GM19463 (cell line): ENCODE data around the gene NTRK3.

Experiments
- ATAC-seq: cut with Tn5 transposase; IDR thresholded peaks from one replicate; pipeline ENCODE4 v1.9.1; 2021; ENCODE audit warnings: mild to moderate bottlenecking, moderate library complexity; ENCODE audit not compliant: unreplicated experiment

Gene NTRK3

DNA sequence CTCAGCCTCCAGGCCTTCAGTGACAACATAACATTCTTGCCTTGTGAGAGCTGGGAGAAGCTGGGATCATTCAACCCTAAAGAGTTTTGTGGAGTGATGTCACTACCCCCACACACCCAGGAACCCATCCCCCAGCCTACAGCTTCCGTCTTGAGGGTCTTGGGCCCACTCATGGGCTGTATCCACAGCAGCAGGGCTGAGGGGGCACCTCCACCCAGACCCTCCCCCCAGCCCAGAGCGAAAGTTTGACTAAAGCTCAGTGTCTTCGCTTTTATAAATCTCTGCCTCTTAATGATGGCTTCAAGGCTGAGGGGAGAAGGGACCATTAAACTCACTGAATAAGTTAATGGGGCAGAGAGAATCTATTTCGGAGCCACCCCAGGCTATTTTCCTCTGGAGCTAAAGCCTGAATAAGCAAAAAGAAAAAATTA, 23.8 kb downstream of the NTRK3 start:
- ATAC-seq, result no peak

DNA sequence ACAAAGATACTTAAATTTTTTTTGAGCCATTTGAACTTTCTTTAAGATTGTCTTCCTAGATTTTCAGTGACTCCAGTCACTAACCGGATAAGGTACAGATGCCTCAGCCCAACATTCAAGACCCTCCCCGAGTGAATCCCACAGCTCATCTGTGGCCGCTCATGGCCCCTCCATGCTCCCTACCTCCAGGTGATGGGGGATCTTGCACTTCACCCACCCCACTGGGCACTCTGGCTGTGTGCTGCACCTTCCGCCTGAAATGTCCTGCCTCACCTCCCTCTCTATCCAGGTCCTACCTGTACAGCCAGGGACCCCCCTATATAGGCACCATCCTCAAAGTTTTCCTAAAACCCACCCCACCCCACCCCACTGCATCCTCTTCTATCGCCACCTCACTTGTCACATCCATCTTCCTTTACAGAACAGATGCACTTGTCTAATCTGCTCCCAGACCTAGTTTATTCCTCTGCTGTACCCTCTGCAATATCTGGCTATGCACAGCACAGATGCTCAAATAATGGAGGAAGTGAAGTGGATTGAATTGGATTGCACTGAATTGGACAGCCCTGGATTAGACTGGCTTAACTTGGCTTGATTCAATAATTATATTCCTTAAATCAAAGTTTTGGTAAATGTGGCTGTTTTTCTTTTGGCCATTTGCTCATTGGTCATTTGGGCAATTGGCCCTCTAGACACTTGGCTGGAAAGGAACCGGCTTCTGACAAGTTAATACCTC, 24.5 kb downstream of the NTRK3 start:
- no peak for ATAC-seq

DNA sequence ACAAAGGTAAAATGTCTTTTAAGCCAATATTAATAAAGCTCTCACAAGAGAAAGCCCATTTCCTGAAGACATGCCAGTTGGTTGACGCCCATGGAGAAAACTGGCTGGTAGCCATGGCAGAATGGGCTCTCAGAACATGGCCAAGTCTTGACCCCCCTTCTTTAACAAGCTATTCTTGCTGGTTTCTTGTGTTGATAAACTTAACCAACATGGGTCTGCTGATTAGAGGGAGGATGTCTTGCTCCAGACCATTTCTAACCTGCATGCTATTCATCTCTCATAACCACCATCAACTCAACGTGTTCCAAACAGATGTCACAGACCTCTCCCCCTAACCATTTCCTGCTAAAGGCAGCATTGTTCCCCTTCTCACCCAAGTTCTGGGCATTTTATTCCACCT, 25.7 kb downstream of the NTRK3 start:
- ATAC-seq, result no peak

DNA sequence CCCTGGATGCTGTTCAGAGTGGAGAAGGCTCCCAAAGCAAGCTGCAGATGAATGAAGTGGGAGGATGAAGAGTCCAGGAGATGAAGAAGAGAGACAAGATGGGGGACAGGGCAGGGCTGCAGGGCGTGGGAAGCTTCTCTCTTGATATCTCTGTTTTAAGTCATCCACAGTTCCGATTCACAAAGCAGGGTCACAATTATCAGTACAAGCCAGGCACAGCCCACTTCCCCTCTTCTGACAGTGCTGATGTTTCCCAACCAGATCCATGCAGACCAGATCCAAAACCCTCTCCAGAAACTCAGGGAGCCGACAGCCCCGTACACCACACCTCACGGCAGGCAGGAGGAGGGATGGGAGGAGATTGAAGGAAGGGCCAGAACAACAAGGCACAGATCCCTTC, 31.1 kb downstream of the NTRK3 start:
- no peak for ATAC-seq

DNA sequence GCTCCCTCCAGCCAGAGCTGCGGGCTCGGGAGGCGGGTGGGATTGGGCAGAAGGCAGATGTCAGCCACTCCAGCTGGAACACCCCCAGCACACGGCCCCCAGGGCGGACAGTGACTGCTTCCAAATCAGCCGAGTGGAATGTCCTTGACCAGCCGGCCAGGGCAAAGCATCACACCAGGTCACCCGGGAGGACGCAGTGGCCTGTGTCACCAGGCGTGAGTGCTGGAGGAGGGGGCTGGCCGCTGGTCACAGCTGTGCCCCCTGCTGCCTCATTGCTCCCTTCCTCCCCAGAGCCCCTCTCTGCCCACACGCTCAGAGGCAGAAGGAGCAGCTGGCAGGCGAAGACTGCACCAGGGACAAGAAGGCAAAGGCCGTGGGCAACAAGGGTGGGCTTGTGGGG, 33.5 kb downstream of the NTRK3 start:
- ATAC-seq, result no peak

DNA sequence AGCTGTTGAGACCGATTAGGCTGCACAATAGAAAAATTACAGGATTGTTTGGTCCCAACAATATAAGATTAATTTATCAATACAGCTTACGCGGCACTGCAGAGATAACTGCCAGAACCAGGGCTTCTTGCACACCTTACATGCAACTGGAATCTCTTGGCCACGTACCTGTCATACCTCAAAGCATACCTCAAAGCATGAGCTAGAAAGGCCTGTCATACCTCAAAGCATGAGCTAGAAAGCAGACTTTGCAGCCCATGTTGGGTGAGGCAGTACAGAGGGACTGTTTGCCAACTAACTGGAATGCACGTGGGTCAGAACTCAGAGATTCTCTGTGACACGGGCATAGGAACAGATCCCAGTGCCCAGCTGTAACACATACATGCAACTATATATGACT, 34.7 kb downstream of the NTRK3 start:
- no peak for ATAC-seq

DNA sequence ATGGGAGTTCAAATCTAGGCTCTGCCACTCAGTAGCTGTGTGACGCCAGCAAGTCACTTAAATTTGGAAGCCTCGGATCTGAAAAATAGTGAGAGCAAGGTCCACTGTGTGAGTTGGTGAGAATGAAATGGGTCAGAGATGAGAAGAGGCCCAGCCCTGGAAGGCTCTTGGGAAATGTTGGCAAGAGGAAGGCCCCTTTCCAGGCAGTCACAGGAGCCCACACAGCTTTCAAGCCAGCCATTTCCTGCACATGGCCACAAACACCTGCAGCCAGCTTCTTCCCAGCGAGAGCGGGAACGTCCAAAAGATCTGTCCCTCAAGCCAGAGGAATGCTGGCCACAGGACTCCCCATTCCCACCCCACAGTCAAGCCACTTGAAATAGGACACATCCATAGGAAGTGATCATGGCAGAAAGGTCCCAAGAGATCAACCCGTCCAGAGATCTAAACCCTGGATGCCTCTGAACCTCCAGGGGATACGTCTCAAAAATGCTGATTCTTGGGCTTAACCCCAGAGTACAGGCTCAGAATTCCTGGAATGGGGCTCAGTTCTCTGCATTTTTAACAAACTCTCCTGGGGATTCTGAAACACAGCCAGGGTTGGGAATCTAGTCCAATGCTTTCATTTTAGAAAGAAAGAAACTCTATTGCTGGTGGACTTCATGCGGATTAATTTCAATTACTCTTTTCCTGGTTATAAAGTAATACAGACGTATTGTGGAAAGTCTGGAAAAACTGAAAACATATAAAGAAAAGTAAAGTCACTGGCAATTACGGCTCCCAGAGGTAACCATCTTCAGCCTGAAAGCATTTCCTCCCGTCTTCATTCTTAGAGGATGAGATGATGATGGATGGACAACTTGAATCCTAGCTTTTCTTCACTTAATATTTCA, 35.9 kb downstream of the NTRK3 start:
- no peak for ATAC-seq

DNA sequence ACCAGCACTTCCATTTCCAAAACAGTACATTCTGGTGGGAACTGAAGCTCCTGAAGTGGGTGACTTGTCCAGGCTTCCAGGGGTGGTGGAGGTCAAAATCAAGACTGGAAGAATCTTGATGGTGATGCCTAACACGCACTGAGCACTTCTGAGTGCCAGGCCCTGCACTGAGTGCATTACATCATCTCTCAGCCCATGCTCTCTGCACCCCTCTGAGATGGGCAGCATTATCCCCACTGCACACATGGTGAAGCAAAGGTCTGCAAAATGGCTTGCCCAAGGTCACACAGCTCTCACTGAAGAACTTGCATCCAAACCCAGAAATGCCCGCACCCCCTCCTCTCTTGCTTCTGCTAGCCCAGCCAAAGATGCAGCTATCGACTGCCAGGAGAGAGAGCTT, 36.9 kb downstream of the NTRK3 start:
- ATAC-seq, result no peak

DNA sequence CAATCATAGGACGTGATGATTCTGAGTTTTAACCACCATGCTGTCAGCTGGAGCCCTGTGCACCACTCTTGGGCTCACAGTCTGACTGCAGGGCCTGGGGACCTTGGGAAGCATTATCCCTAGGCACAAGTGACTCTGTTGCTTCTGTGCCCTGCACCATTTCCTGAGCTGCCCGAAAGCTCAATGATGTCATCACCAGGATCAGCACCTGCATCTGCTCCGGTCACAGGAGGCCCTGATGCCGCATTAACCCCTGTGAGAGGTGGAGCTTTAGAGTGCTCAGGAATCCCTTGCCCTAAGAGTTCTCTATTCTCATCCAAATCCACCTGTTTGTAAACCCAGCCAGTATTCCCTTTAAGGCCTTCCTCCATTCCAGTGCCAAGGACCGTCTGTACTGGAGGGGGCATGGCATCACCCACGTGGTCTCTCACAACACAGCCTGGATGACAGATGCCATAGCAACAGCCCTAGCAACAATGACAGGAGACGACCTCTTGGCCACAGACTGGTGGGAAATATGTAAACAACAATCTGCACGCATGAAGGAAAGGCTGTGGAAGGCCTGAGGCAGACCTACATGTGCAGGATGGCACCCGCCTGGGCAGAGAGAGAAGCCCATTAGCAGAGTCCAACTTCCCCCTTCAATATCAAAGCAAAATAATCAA, 37.9 kb downstream of the NTRK3 start:
- no peak for ATAC-seq

DNA sequence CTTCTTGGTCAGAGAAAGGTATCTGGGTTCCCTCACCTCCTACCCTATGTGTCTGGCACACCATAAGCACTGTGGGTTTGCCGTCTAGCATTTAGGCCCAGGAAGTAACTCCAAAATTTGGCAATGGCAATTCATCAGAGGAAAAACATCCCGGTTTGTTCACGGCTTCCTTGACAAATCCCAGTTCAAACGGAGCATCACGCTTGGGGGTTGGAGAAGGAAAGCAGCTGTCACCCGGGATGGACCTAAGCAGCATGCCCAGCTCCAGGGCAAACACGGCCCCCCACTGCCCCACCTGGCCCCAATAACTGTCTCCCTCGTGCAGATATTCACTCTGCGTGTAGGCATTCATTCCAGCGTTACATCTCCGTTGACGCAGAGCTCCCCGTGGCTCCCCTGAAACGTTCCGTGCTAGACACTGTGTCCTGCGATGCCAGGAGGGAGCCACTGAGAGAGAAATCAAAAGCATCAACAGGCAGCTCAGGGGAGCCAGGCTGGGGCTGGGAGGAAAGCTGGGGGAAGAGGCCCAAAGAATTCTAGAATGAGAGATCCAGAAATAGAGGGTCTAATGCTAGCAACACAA, 41.4 kb downstream of the NTRK3 start:
- ATAC-seq, result no peak

DNA sequence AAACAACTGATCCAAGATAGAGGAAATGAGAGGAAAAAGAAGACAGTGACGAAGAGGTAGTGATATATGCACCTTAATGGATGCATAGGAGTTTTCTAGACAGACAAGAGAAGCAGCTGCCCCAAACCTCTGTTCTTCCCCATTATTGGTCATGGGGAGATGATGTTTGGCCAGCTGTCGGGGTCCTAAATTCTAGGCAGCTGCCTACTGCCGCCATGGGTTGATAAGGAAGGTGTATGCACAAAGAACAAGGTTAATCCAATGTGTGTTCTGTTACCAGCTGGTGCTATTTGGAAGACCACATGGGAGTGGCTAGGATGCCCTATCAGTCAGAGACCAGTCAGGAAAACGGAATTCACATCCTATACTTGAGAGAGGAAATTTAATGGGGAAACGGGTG, 47.4 kb downstream of the NTRK3 start:
- no peak for ATAC-seq

DNA sequence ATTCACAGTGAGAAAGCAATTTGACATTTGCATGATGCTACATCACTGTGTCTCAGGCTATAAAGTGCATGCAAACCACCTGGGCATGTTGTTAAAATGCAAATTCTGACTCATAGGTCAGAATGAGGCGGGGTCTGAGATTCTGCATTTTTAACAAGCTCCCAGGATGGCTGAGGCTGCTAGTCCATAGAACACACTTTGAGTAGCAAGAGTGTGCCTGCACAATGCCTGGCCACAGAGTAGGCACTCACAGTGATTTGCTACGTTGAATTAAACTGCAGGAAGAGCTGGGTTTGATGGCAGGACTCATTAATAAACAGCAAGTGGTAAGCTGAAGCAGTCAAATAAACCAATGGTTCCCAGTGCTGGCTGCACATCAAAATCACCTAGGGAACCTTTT, 48.1 kb downstream of the NTRK3 start:
- ATAC-seq, result no peak

DNA sequence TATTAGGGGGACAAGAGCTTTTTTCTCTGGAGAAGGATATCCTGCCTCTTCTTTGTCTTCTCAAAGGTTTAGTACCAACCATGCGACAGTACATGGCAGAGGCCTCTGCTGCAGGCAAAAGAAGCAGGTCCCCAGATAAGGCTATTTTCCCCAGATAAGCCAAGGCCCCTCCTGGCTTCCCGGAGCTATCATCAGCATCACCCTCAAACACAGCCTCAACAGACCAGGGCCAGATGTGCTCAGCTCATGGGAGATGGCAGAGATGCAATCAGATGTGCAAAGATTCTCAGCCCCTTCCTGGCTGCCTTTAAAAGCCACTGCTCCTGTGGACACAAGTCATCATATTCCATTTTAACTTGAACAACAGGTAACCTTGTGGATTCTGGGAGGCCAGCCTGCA, 49.0 kb downstream of the NTRK3 start:
- ATAC-seq, result no peak

DNA sequence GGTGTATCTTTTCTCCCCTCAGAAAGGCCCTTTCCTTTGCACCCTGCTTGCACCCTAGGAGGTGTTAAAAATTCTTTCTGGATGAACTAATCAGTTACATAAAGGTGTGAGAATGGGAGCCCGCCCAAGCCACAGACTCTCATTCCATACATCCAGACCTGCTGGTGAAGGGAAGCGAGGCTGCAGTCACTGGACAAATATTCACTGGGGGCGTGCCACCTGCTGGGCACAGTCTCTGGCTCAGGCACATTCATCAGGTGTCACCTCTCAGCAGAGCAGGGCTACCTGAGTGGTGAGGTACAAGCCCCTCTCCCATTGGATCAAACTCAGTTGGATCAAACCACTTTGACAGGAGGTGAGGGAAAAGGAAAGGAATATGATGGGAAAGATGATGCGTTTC, 52.0 kb downstream of the NTRK3 start:
- ATAC-seq, result no peak

DNA sequence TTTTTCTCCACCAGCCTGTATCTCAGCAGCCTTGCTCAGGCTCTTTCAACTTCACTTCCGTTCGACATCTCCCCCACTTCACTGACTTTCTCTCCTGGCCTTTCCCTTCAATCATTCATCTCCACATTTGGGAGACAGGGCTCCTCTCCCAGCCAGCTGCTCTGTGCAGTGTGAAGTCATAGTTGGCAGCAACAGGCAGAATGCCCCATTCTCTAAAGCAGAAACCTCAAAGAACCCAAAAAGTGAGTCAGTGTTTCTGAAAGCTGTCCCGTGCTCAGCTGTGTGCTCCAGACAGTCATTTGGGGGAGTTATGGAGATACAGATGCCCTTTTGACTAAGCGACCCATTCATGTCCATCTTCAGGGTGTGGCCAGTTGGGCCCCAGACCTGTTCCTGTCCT, 54.3 kb downstream of the NTRK3 start:
- ATAC-seq, result no peak

DNA sequence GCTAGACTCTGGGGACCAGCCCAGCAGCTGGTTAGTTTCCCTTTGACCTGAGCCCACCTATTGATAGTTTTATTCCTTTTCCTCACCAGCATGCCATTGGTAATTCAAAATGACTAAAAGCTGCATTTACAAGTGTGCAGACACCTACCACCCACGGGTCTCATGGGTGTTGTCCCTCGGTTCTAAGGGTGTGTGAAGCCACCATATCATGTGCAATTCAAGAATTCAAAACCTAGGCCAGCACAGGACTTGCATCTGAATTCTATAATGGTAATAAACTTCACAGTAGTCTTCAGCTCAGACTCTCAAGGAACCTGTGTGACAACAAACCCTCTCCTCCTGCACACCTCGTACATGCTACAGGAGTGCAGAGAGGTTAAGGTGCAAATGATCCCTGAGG, 55.3 kb downstream of the NTRK3 start:
- ATAC-seq, result no peak

DNA sequence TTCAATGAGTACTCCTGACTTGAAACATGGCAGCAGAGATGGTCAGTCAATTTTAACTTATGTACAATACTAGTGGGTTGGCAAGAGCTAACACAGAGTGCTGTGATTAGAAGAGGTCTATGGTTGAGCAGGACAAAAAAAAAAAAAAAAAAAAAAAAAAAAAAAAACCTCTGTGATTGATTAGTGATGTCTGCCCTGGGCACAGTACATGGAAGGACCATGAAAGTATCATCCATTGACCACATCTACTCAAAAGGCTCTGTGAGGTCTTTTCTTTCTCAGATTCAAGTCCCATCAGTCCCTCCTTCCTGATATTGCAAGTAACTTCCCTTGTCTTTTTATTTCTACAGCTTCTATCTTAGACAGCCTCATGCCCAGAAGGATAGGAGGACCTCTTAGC, 59.6 kb downstream of the NTRK3 start:
- ATAC-seq, result no peak

DNA sequence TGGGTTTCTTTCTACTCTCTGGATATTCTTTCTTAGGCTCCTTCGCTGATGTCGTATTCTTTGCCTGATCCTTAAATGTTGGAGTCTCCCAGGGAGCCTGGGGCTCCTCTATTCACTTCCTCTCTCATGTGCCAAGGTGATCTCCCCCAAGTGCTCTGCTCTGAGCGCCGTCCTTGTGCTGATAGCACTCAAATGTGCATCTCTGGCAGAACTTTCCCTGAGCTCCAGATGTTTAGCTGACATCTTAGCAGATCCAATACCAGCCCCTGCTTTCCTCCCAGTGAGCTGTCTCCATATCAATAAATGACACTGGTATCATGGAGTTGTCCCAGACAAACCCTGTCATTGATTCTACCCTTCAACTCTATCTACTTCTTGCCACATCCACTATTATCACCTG, 62.4 kb downstream of the NTRK3 start:
- no peak for ATAC-seq

DNA sequence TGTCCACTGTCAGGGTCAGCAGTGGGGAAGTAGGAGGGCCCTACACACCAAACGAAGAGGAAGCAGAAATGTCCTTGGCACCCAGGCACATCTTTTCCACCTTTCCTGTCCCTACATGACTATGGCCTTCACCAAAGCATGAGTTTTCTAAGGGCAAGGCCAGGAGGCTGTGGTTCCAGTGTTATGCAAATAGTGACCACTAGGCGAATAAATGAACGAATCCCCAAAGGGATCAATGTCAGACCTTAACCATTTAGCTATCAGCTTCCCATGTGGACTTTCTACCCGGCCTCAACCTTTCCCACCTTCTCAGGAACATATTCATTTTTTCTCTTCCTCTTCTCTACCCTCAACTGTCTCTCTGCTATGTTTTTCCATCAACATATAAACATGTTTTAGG, 63.1 kb downstream of the NTRK3 start:
- no peak for ATAC-seq

DNA sequence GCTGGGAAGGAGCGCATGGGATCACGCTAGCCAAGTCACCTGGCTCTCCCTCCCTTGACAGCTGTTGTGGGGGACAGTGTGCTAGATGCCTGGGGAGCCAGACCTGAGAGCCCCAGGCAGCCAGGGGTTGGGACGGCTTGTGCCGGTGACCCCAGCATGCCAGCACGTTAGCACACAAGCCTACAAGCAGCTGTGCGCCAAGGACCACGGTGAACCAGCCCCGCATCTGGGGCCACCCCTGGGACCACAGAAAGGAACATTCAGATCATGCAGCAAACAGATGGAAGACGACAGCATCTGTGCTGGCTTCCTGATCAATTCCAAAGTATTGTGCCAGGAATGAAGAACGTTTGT, 64.8 kb downstream of the NTRK3 start:
- no peak for ATAC-seq

DNA sequence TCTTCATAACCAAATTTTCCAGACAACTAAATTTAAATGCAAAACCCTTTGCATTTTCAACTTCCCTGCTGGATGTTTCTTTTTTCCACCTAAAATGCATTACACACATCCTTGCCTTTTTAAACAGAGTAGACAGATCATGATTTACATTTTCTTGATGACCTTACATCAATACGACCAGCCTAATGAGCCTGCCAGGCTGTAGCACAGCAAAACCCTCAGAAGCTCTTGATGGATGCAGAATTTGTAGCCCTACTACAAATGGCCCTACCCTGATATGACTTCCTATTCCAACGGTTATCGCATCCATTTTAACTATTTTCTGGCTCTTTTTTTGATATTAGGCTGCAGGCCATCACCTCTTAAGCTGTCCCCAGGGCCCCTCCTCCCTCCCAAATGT, 66.3 kb downstream of the NTRK3 start:
- ATAC-seq, result no peak

DNA sequence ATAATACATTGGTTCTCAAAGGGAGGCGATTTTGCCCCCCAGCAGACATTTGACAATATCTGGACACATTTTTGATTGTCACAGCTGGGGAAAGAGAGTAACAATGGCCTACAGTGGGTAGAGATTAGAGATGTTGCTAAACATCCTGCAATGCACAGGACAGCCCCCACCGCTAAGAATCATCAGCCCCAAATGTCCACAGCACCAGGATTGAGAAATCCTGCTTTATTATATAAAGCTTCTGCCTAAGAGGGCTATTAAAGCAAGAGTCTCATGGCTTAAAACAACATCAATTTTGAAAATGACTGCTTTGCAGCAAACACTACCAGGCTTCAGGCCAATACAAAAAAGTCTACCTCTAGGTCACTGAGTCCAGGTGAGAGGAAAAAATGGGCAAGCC, 68.2 kb downstream of the NTRK3 start:
- ATAC-seq, result no peak
